Keratinocyte (primary cell): ENCODE measurements around the gene PEX11A. TPM values are rescaled to one million over a fixed set of nuclear protein-coding genes. Genes with fewer than 3 reads are reported as not detected.

Experiments used
- DNase-seq: peaks from one replicate; pipeline ENCODE4 v3.0.0-alpha.2; 2011; ENCODE audit warnings: low read depth, missing footprints, low spot score
- FAIRE-seq: peaks from 2 replicates; lab custom pipeline; 2011; peaks lifted over from hg19 to GRCh38; lab: Jason Lieb, UNC
- H2AFZ ChIP-seq: 2 replicates; pipeline ENCODE4 v1.6.0; 2012; ENCODE audit warnings: low read length, control low read depth, inconsistent platforms; ENCODE audit not compliant: control insufficient read depth
- H3K27ac ChIP-seq: 2 replicates; pipeline ENCODE4 v1.5.1; 2011; ENCODE audit warnings: low read length; ENCODE audit not compliant: control insufficient read depth, insufficient read depth
- H3K27me3 ChIP-seq: 3 replicates; pipeline ENCODE4 v1.6.0; 2011; ENCODE audit warnings: low read length; ENCODE audit not compliant: control insufficient read depth, insufficient read depth; ENCODE audit errors: extremely low read depth
- H3K36me3 ChIP-seq, 2 experiments: 2 replicates in 1 of 2; 3 replicates in 1 of 2; pipeline ENCODE4 v1.5.1; 2011; ENCODE audit warnings: low read length in 2 of 2, mild to moderate bottlenecking in 1 of 2; ENCODE audit not compliant: control insufficient read depth in 2 of 2, insufficient read depth in 2 of 2; ENCODE audit errors: extremely low read depth in 1 of 2
- H3K4me1 ChIP-seq: 3 replicates; pipeline ENCODE4 v1.5.1; 2011; ENCODE audit warnings: low read length; ENCODE audit not compliant: control insufficient read depth, insufficient read depth; ENCODE audit errors: extremely low read depth
- H3K4me2 ChIP-seq: 3 replicates; pipeline ENCODE4 v1.6.0; 2011; ENCODE audit warnings: low read depth, low read length; ENCODE audit not compliant: control insufficient read depth, insufficient read depth; ENCODE audit errors: extremely low read depth
- H3K4me3 ChIP-seq, 3 experiments: fragments of 200-600 bp in 1 of 3; sonication (generic) in 1 of 3; 2 replicates in 2 of 3; 3 replicates in 1 of 3; pipeline ENCODE4 v1.5.1; 2011 to 2016; ENCODE audit warnings: low read length in 3 of 3, mild to moderate bottlenecking in 3 of 3, control low read depth in 2 of 3, inconsistent platforms in 1 of 3, low read depth in 1 of 3, mixed read lengths in 1 of 3, mixed run types in 1 of 3, moderate library complexity in 1 of 3; ENCODE audit not compliant: control insufficient read depth in 2 of 3, insufficient read depth in 2 of 3; ENCODE audit errors: extremely low read depth in 1 of 3
- H3K79me2 ChIP-seq: 2 replicates; pipeline ENCODE4 v1.6.0; 2012; ENCODE audit warnings: low read length; ENCODE audit not compliant: control insufficient read depth, insufficient read depth
- H3K9ac ChIP-seq: 3 replicates; pipeline ENCODE4 v1.6.0; 2011; ENCODE audit warnings: low read length; ENCODE audit not compliant: control insufficient read depth, insufficient read depth; ENCODE audit errors: extremely low read depth
- H3K9me1 ChIP-seq: 3 replicates; pipeline ENCODE4 v1.6.0; 2011; ENCODE audit warnings: low read length; ENCODE audit not compliant: control insufficient read depth, insufficient read depth; ENCODE audit errors: extremely low read depth
- H3K9me3 ChIP-seq: 2 replicates; pipeline ENCODE4 v1.5.1; 2012; ENCODE audit warnings: low read depth, low read length; ENCODE audit not compliant: control insufficient read depth
- H4K20me1 ChIP-seq: 3 replicates; pipeline ENCODE4 v1.6.0; 2011; ENCODE audit warnings: low read length; ENCODE audit not compliant: control insufficient read depth, insufficient read depth; ENCODE audit errors: extremely low read depth
- CTCF ChIP-seq, 3 experiments: IDR thresholded peaks in 1 of 3; conservative IDR thresholded peaks in 1 of 3; optimal IDR thresholded peaks in 1 of 3; 2 replicates in 2 of 3; 3 replicates in 1 of 3; pipeline versions ENCODE3 to v1.5.1; 2011; ENCODE audit warnings: low read length in 3 of 3, mild to moderate bottlenecking in 3 of 3, moderate library complexity in 2 of 3, control low read depth in 1 of 3, inconsistent platforms in 1 of 3; ENCODE audit not compliant: insufficient read depth in 2 of 3; ENCODE audit errors: extremely low read depth in 1 of 3
- EZH2 ChIP-seq: IDR thresholded peaks from one replicate; pipeline ENCODE4 v1.6.1; 2012; ENCODE audit warnings: inconsistent platforms, mild to moderate bottlenecking, low read length, moderate library complexity
- dilution Hi-C: fragments of 300-500 bp; cut with MboI; formaldehyde crosslinking; loops from one replicate; pipeline ENCODE4 v1.7.0; 2020; ENCODE audit warnings: low sequenced_read_pairs; ENCODE audit not compliant: extremely low pct_ligation_motif_present
- polyA plus RNA-seq, 5 experiments: library from polyadenylated mRNA; depleted of rRNA in 3 of 5; stranded (reverse) in 3 of 5; stranded (forward) in 1 of 5; unstranded in 1 of 5; fragments of >200 nt; gene quantifications; 1 replicate in 1 of 5; 2 replicates in 3 of 5; 3 replicates in 1 of 5; pipeline versions ENCODE4 v1.2.1 to v1.2.3, GENCODE V29; 2011 to 2012; ENCODE audit warnings: missing spikeins in 2 of 5, low read depth in 1 of 5, low replicate concordance in 1 of 5

The PEX11A gene
- polyA plus RNA-seq, 1 donor (not counting 4 experiments of a cell fraction or from before 2014, with no cell fraction given) = 6.0 TPM

GRCh38 chr15:89673165-89673512 lies 17.4 kb downstream of the PEX11A start:
- no peak for DNase-seq
- Histone ChIP-seq H3K9me3 (no peaks in the 10 kb centered on the region), H3K9me1 (no peaks in the 10 kb centered on the region), H3K4me2 (no peak overlapping the region), H3K4me3 (no peak overlapping the region), H3K9ac (no peak overlapping the region), H3K27me3 (no peaks in the 10 kb centered on the region), H3K79me2 (no peaks in the 10 kb centered on the region), H3K4me1 (no peaks in the 10 kb centered on the region), H3K36me3 (no peaks in the 10 kb centered on the region), H2AFZ (no peak overlapping the region), H3K27ac (no peak overlapping the region), H4K20me1 (no peaks in the 10 kb centered on the region)
- dilution Hi-C loops = no loop called here
- FAIRE-seq = no peak
- TF ChIP-seq EZH2 (no peak), CTCF (optimal IDR thresholded peaks at IDR 0.05 in 1 of 3, IDR thresholded peaks at IDR 0.05 in 1 of 3, conservative IDR thresholded peaks at IDR 0.05 in 1 of 3; ENCODE audit: extremely low read depth in 1 of 3, insufficient read depth in 2 of 3, low read length in 3 of 3) (peak in 2 of 3 experiments; percentile 40 to 52)

- Histone ChIP-seq H3K4me3 (no peak overlapping the region), H3K79me2 (no peaks in the 10 kb centered on the region)
- dilution Hi-C loops = no loop called here
Observed at GRCh38 chr15:89672221-89673164, 18.1 kb downstream of the PEX11A start.

More at GRCh38 chr15:89672221-89673164, 18.1 kb downstream of the PEX11A start:
- H3K4me1 ChIP-seq = no peaks in the 10 kb centered on the region
- no peak overlapping the region for H3K4me2 ChIP-seq
- H3K27me3 ChIP-seq = no peaks in the 10 kb centered on the region
- TF ChIP-seq EZH2 = no peak
- no peak for TF ChIP-seq CTCF (optimal IDR thresholded peaks at IDR 0.05 in 1 of 3, IDR thresholded peaks at IDR 0.05 in 1 of 3, conservative IDR thresholded peaks at IDR 0.05 in 1 of 3; ENCODE audit: extremely low read depth in 1 of 3, insufficient read depth in 2 of 3, low read length in 3 of 3)
- no peaks in the 10 kb centered on the region for H3K9me1 ChIP-seq
- no peaks in the 10 kb centered on the region for H3K36me3 ChIP-seq
- H3K9ac ChIP-seq = no peak overlapping the region
- no peaks in the 10 kb centered on the region for H3K9me3 ChIP-seq
- H4K20me1 ChIP-seq = no peaks in the 10 kb centered on the region
- no peak overlapping the region for H3K27ac ChIP-seq
- DNase-seq (no peak), FAIRE-seq (no peak)
- no peak overlapping the region for H2AFZ ChIP-seq
